ENCODE measurements around the gene SPEN.

- TF ChIP-seq YY1 (IDR thresholded peaks at IDR 0.05; ENCODE audit: low read depth) (no peak), POLR2AphosphoS5 (IDR thresholded peaks at IDR 0.05; ENCODE audit: low read depth, low read length) (no peak), CTCF (IDR thresholded peaks at IDR 0.05) (no peak), ELF1 (IDR thresholded peaks at IDR 0.05) (no peak)
- TF ChIP-seq, protein P1, sequence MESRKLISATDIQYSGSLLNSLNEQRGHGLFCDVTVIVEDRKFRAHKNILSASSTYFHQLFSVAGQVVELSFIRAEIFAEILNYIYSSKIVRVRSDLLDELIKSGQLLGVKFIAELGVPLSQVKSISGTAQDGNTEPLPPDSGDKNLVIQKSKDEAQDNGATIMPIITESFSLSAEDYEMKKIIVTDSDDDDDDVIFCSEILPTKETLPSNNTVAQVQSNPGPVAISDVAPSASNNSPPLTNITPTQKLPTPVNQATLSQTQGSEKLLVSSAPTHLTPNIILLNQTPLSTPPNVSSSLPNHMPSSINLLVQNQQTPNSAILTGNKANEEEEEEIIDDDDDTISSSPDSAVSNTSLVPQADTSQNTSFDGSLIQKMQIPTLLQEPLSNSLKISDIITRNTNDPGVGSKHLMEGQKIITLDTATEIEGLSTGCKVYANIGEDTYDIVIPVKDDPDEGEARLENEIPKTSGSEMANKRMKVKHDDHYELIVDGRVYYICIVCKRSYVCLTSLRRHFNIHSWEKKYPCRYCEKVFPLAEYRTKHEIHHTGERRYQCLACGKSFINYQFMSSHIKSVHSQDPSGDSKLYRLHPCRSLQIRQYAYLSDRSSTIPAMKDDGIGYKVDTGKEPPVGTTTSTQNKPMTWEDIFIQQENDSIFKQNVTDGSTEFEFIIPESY (IDR thresholded peaks at IDR 0.05; ENCODE audit: borderline replicate concordance, low read depth) = no peak
Observed at GRCh38 chr1:15928971-15929965, 81.8 kb downstream of the SPEN start.
